MG63 (cell line): ENCODE measurements around the gene CALM3. TPM values are rescaled to one million over a fixed set of nuclear protein-coding genes. Genes with fewer than 3 reads are reported as not detected.

Source experiments
- DNase-seq: peaks from one replicate; pipeline ENCODE4 v3.0.0-alpha.2; 2020
- H3K27me3 ChIP-seq: fragments of 250-450 bp; sonication (Bioruptor Pico); 2 replicates; pipeline ENCODE4 v1.5.1; 2020; ENCODE audit warnings: mild to moderate bottlenecking, moderate library complexity
- H3K36me3 ChIP-seq: fragments of 250-450 bp; sonication (Bioruptor Pico); 2 replicates; pipeline ENCODE4 v1.5.1; 2020; ENCODE audit warnings: mild to moderate bottlenecking, moderate library complexity
- H3K4me3 ChIP-seq: fragments of 250-450 bp; sonication (Bioruptor Pico); 2 replicates; pipeline ENCODE4 v1.5.1; 2020; ENCODE audit warnings: mild to moderate bottlenecking, moderate library complexity
- H3K9me3 ChIP-seq: fragments of 250-450 bp; sonication (Bioruptor Pico); 2 replicates; pipeline ENCODE4 v1.5.1; 2020; ENCODE audit warnings: mild to moderate bottlenecking, moderate library complexity
- total RNA-seq: library from RNA; depleted of rRNA; stranded (reverse); fragments of >200 nt; shearing (Covaris generic); gene quantifications from 2 replicates; pipeline ENCODE4 v1.2.3, GENCODE V29; 2014; ENCODE audit warnings: low replicate concordance

The CALM3 gene
- total RNA-seq, 1 experiment from 2014 or later = 90.4 TPM

- no peak for DNase-seq
- no peak overlapping the region for H3K4me3 ChIP-seq
- no peaks in the 10 kb centered on the region for H3K36me3 ChIP-seq
- no peaks in the 10 kb centered on the region for H3K9me3 ChIP-seq
- peaks cover 18% of the 10 kb centered on the region; the same call in 1 of the 2 replicates for H3K27me3 ChIP-seq
These were observed 13.3 kb upstream of the CALM3 start for GRCh38 chr19:46587861-46588260.

GRCh38 chr19:46591254-46591653 lies 9.9 kb upstream of the CALM3 start:
- peaks cover 12% of the 10 kb centered on the region; the same call in 1 of the 2 replicates for H3K27me3 ChIP-seq
- no peaks in the 10 kb centered on the region for H3K36me3 ChIP-seq
- H3K9me3 ChIP-seq = no peaks in the 10 kb centered on the region
- DNase-seq = no peak
- H3K4me3 ChIP-seq = no peak overlapping the region

GRCh38 chr19:46591870-46592269 lies 9.3 kb upstream of the CALM3 start:
- Histone ChIP-seq H3K27me3 (peaks cover 7% of the 10 kb centered on the region; the same call in 1 of the 2 replicates), H3K36me3 (no peaks in the 10 kb centered on the region), H3K9me3 (no peaks in the 10 kb centered on the region), H3K4me3 (no peak overlapping the region)
- DNase-seq = no peak

GRCh38 chr19:46596008-46596407 lies 5.1 kb upstream of the CALM3 start:
- Histone ChIP-seq H3K27me3 (no peaks in the 10 kb centered on the region), H3K9me3 (peaks cover 2% of the 10 kb centered on the region), H3K36me3 (no peaks in the 10 kb centered on the region), H3K4me3 (no peak overlapping the region)
- no peak for DNase-seq

GRCh38 chr19:46598372-46598917 lies 2.7 kb upstream of the CALM3 start:
- Histone ChIP-seq H3K9me3 (peaks cover 2% of the 10 kb centered on the region), H3K36me3 (peaks cover 9% of the 10 kb centered on the region), H3K4me3 (no peak overlapping the region), H3K27me3 (no peaks in the 10 kb centered on the region)
- DNase-seq = no peak

GRCh38 chr19:46599716-46600373 lies 1.3 kb upstream of the CALM3 start:
- Histone ChIP-seq H3K4me3 (peak overlapping the region; percentile 97), H3K9me3 (peaks cover 2% of the 10 kb centered on the region), H3K36me3 (peaks cover 20% of the 10 kb centered on the region), H3K27me3 (no peaks in the 10 kb centered on the region)
- DNase-seq = no peak

GRCh38 chr19:46600384-46601317 lies 479 bp upstream of the CALM3 start:
- peaks cover 28% of the 10 kb centered on the region for H3K36me3 ChIP-seq
- DNase-seq = peak; percentile 98
- peak overlapping the region; percentile 97 for H3K4me3 ChIP-seq
- H3K27me3 ChIP-seq = no peaks in the 10 kb centered on the region
- peaks cover 2% of the 10 kb centered on the region for H3K9me3 ChIP-seq

GRCh38 chr19:46602392-46603194 lies 1.5 kb downstream of the CALM3 start:
- DNase-seq = no peak
- Histone ChIP-seq H3K9me3 (peaks cover 2% of the 10 kb centered on the region), H3K4me3 (peak overlapping the region; percentile 97), H3K36me3 (peaks cover 47% of the 10 kb centered on the region), H3K27me3 (no peaks in the 10 kb centered on the region)

GRCh38 chr19:46603195-46603637 lies 2.1 kb downstream of the CALM3 start:
- H3K27me3 ChIP-seq = no peaks in the 10 kb centered on the region
- no peak for DNase-seq
- H3K9me3 ChIP-seq = peaks cover 1% of the 10 kb centered on the region
- H3K4me3 ChIP-seq = peak overlapping the region; percentile 97
- peaks cover 54% of the 10 kb centered on the region for H3K36me3 ChIP-seq

- no peak for DNase-seq
- H3K9me3 ChIP-seq = no peaks in the 10 kb centered on the region
- peak overlapping the region; percentile 97 for H3K4me3 ChIP-seq
- H3K36me3 ChIP-seq = peaks cover 59% of the 10 kb centered on the region
- H3K27me3 ChIP-seq = no peaks in the 10 kb centered on the region
These were observed 2.7 kb downstream of the CALM3 start for GRCh38 chr19:46603752-46604231.

GRCh38 chr19:46604781-46605355 lies 3.7 kb downstream of the CALM3 start:
- Histone ChIP-seq H3K4me3 (no peak overlapping the region), H3K27me3 (no peaks in the 10 kb centered on the region), H3K9me3 (no peaks in the 10 kb centered on the region), H3K36me3 (peaks cover 70% of the 10 kb centered on the region)
- DNase-seq = no peak

- H3K36me3 ChIP-seq = peaks cover 70% of the 10 kb centered on the region
- DNase-seq = no peak
- H3K4me3 ChIP-seq = no peak overlapping the region
- H3K27me3 ChIP-seq = no peaks in the 10 kb centered on the region
- no peaks in the 10 kb centered on the region for H3K9me3 ChIP-seq
These were observed 4.3 kb downstream of the CALM3 start for GRCh38 chr19:46605356-46605821.

GRCh38 chr19:46606019-46606418 lies 4.9 kb downstream of the CALM3 start:
- no peak for DNase-seq
- Histone ChIP-seq H3K4me3 (no peak overlapping the region), H3K36me3 (peaks cover 74% of the 10 kb centered on the region)

GRCh38 chr19:46606681-46607447 lies 5.7 kb downstream of the CALM3 start:
- Histone ChIP-seq H3K4me3 (no peak overlapping the region), H3K27me3 (no peaks in the 10 kb centered on the region), H3K36me3 (peaks cover 74% of the 10 kb centered on the region), H3K9me3 (no peaks in the 10 kb centered on the region)
- DNase-seq = no peak

More at GRCh38 chr19:46606019-46606418, 4.9 kb downstream of the CALM3 start:
- Histone ChIP-seq H3K9me3 (no peaks in the 10 kb centered on the region), H3K27me3 (no peaks in the 10 kb centered on the region)

- DNase-seq = no peak
- H3K9me3 ChIP-seq = no peaks in the 10 kb centered on the region
- no peaks in the 10 kb centered on the region for H3K27me3 ChIP-seq
- H3K36me3 ChIP-seq = peaks cover 74% of the 10 kb centered on the region
- no peak overlapping the region for H3K4me3 ChIP-seq
These were observed 6.3 kb downstream of the CALM3 start for GRCh38 chr19:46607448-46607841.
